Measurements from ENCODE around the gene BUB1. TPM values are rescaled to one million over a fixed set of nuclear protein-coding genes. Genes with fewer than 3 reads are reported as not detected.
"Not testable (repeated sequence)": the region's sequence is repeated elsewhere in the genome, so short reads cannot be mapped to it uniquely, and the experiment has no call there.

Gene BUB1
- total RNA-seq, 4 donors from 2014 or later: 0.25 to 3.7 (median 1.4) TPM

DNA sequence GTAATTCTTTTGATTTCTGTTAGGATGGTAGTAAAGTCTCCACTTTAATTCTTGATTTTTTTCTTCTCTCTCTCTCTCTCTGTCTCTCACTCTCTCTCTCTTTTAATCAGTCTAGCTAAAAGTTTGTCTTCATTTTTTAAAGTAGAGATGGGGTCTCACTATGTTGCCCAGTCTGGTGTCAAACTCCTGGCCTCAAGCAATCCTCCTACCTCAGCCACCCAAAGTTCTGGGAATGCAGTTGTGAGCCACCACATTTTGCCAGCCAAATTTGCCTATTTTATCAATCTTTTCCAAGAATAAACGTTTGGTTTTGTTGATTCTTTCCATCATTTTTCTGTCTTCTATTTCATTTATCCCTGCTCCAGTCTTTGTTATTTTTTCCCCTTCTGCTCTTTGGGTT, 30.6 kb upstream of the BUB1 start:
- TF ChIP-seq, protein P1, sequence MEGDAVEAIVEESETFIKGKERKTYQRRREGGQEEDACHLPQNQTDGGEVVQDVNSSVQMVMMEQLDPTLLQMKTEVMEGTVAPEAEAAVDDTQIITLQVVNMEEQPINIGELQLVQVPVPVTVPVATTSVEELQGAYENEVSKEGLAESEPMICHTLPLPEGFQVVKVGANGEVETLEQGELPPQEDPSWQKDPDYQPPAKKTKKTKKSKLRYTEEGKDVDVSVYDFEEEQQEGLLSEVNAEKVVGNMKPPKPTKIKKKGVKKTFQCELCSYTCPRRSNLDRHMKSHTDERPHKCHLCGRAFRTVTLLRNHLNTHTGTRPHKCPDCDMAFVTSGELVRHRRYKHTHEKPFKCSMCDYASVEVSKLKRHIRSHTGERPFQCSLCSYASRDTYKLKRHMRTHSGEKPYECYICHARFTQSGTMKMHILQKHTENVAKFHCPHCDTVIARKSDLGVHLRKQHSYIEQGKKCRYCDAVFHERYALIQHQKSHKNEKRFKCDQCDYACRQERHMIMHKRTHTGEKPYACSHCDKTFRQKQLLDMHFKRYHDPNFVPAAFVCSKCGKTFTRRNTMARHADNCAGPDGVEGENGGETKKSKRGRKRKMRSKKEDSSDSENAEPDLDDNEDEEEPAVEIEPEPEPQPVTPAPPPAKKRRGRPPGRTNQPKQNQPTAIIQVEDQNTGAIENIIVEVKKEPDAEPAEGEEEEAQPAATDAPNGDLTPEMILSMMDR (IDR thresholded peaks at IDR 0.05): no peak
- ATAC-seq (ENCODE audit: low FRiP score): no peak
- DNase-seq (ENCODE audit: low spot score): no peak

DNA sequence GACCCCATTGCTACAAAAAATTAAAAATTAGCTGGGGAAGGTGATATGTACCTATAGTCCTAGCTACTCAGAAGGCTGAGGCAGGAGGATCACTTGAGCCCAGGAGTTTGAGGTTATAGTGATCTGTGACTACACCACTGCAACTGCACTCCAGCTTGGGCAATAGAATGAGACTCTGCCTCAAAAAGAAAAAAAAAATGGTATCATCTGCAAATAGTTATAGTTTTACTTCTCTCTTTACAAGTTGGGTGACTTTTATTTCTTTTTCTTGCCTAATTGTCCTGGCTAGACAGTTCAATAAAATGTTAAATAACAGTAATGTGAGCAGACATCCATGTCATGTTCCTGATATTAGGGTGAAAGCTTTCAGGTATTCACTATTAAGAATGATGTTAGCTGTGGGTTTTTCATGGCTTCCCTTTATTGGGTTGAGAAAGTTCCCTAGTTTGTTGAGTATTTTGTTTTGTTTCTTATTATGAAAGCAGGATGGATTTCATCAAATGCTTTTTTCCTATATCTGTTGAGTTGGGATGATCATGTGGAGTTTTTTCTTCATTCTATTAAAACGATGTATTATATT, 29.6 kb upstream of the BUB1 start:
- no peak for DNase-seq (ENCODE audit: low spot score)
- TF ChIP-seq, protein P1 (IDR thresholded peaks at IDR 0.05): no peak
- no peak for ATAC-seq (ENCODE audit: low FRiP score)

DNA sequence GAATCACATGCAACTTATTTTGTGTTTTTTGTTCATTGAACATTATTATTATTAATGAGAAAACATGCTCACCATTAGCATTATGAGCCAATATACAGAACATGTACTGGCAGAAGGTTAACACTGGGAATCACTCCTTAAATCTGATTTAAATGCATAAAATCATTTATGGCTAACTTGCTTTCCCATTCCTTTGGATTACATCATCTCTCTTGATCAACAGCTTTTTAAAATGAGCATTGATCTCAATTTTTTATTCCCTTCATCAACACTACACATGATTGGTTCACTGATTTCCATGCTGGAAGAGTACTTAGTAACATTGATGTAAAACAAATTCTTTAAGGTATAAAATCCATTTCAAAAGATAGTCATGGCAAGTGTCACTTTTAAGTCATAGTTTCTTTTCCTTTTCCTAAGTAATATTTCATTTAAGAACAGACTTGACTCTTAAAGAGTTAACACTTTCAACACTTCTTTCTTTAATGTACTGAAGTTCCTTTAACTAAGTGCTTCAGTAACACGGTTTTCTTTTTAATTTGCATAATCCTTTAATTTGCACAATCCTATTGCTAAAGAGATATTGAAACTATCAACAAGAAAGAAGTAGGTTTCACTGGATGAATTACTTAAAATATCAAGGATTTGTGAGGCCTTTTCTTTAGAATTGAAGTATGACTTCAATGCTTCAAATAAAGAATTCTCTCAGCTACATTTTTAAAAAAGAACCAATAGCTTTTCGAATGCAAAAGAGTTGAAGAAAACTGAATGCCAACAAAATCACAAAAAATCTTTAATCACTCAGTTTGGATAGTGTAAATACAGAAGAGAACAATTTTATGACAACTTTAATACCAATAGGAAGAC, 24.9 kb upstream of the BUB1 start:
- ATAC-seq (ENCODE audit: low FRiP score): no peak
- TF ChIP-seq, protein P1 (IDR thresholded peaks at IDR 0.05): no peak
- no peak for DNase-seq (ENCODE audit: low spot score)

DNA sequence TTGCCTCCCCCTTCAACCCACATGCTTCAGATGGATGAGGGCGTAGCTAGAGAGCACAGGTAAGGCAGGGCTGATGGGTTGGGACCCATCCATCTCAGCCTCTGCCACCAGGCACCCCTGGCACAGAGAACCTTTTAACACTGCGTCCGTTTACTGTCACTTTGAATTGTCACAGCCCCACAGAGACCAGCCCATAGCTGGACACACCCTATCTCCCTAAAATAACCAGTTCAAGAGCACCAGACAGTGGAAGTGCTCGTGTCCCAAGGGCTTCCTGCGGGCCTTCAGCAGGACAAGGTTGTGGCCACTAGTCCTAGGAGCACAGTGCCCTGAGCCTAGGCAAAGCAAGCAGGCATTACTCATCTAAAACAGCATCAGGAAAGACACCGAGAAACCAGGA, 20.4 kb upstream of the BUB1 start:
- DNase-seq (ENCODE audit: low spot score); ATAC-seq (ENCODE audit: low FRiP score): not testable (repeated sequence)

DNA sequence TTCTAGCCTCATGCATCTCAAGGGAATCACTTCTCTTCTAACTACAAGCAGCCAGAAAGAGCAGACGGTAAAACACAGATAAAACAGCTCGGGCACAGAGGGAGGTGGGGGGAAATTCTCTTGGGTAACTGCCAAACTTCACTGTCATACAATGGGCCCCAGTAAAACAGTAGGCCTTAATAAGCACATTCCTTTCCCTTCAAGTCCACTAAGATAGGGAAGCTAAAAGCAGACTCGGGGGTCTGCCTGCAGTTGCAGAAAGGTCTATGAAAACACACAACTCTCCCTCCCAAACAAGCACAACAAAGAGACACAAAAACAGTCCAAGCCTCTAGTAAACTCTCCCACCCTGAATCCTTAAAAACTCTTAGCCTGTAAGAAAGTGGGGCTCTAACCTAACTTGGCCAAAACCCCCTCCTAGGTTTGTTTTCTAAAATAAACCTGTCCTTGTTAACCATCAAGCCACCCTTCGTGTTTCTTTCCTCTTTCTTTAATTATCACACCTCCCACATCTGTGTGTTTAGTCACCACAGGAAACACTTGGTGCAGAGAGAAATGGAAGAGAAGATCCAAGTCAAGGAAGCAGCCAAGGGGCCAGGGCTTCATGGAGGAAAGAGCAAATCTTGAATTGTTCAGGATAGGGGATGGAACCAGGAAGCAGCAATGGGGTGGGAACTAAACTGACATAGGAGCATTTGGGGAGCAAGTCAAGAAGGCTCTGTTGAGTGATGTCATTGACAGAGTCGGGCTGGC, 17.5 kb upstream of the BUB1 start:
- DNase-seq (ENCODE audit: low spot score); ATAC-seq (ENCODE audit: low FRiP score): not testable (repeated sequence)

DNA sequence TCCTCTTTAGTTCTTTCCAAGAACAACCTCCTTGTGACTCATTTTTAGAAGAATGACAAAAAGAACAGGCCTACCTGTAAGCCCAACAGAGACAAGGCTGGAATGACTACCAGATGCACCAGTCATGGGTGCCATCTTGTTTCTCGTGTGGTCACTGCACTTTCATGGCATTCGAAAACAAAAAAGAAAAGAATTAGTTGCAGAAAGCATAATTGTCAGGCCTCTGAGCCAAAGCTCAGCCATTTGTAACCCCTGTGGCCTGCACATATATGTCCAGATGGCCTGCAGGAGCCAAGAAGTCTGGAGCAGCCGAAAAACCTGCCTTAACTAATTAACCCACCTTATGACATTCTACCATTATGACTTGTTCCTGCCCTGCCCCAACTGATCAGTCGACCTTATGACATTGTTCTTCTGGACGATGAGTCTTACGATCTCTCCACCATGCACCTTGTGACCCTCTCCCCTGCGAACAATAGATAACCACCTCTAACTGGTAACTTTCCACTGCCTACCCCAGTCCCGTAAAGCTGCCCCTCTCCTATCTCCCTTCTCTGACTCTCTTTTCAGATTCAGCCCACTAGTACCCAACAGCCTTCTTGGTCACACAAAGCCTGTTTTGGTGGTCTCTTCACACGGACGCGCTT, 13.9 kb upstream of the BUB1 start:
- ATAC-seq (ENCODE audit: low FRiP score) (no peak), DNase-seq (ENCODE audit: low spot score) (no peak)
- TF ChIP-seq, protein P1 (IDR thresholded peaks at IDR 0.05): no peak

DNA sequence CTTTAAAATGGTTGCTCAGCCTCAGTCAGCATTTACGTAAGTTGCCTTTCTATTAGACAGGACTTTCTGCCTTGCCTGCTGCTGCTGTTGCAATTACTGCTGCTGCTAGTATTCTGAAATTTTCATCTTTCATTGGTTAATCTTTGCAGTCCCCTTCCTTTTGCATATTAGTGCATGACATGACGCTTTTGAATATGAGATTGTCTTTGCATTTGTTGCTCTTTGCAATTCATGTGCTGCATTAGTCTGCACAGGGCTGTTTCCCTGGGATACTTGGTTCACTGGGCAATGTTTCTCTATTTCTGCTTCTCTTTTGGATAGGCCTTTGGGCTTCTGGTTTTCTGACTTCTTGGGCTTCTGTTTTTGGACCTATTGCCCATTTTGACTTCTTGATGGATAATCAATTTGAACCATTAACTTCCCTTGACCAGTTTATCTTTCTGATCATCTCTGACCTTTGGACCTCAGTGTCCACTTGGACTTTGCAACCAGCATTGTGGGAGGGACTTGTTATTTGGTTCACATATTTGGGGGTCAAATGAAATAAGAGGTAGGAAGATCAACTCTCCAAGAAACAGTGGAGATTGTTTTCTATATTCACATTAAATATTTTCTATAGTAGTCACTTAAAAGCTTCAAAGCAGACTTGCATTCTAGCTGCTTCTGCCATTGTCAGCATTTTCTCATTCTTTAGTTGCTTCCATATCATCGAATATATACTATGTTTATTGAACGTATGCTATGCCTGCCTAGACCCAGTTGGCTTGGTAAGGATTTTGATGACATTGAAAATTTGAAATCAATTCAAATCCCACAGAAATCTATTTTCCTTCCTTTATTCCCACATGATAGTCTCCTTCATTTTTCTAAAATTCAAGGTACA, 12.5 kb upstream of the BUB1 start:
- ATAC-seq (ENCODE audit: low FRiP score) (no peak), DNase-seq (ENCODE audit: low spot score) (no peak)
- TF ChIP-seq, protein P1 (IDR thresholded peaks at IDR 0.05): no peak
